RWPE2 (cell line): ENCODE results near the gene CC2D1A.

ENCODE experiments used
- ATAC-seq: fragments of 200-7000 bp; cut with Tn5 transposase; 3 replicates; pipeline ENCODE4 v1.9.1; 2021; ENCODE audit warnings: low read depth
- DNase-seq: peaks from one replicate; pipeline ENCODE4 v3.0.0-alpha.2; 2020; ENCODE audit warnings: low spot score
- H3K27ac ChIP-seq: fragments of 450-650 bp; 2 replicates; pipeline ENCODE4 v1.5.1; 2017; ENCODE audit warnings: mild to moderate bottlenecking; ENCODE audit not compliant: poor library complexity, severe bottlenecking
- H3K27me3 ChIP-seq: fragments of 250-450 bp; sonication (Bioruptor Pico); 2 replicates; pipeline ENCODE4 v1.5.1; 2021; ENCODE audit warnings: mild to moderate bottlenecking, moderate library complexity; ENCODE audit not compliant: insufficient read depth, poor library complexity, severe bottlenecking
- H3K36me3 ChIP-seq: fragments of 250-450 bp; sonication (Bioruptor Pico); 2 replicates; pipeline ENCODE4 v1.5.1; 2020; ENCODE audit warnings: low read depth, mild to moderate bottlenecking, moderate library complexity
- H3K4me1 ChIP-seq: fragments of 250-450 bp; sonication (Bioruptor Pico); 2 replicates; pipeline ENCODE4 v1.5.1; 2021; ENCODE audit warnings: mild to moderate bottlenecking, moderate library complexity; ENCODE audit not compliant: insufficient read depth, poor library complexity, severe bottlenecking
- H3K4me3 ChIP-seq: fragments of 250-450 bp; sonication (Bioruptor Pico); 2 replicates; pipeline ENCODE4 v1.5.1; 2021; ENCODE audit warnings: mild to moderate bottlenecking, moderate library complexity; ENCODE audit not compliant: severe bottlenecking
- H3K9me3 ChIP-seq: fragments of 250-450 bp; sonication (Bioruptor Pico); 2 replicates; pipeline ENCODE4 v1.5.1; 2021; ENCODE audit warnings: mild to moderate bottlenecking, moderate library complexity; ENCODE audit not compliant: severe bottlenecking
- CTCF ChIP-seq: fragments of 450-650 bp; IDR thresholded peaks from one replicate; pipeline ENCODE4 v1.5.1; 2017; ENCODE audit warnings: mild to moderate bottlenecking, moderate library complexity; ENCODE audit not compliant: poor library complexity, severe bottlenecking

Gene CC2D1A

GRCh38 chr19:13906521-13906904 is 512 bp downstream of the CC2D1A start:
- H3K4me3 ChIP-seq: peak overlapping the region; percentile 62
- H3K27ac ChIP-seq: peak overlapping the region; percentile 43
- TF ChIP-seq CTCF: no peak
- H3K9me3 ChIP-seq: no peaks in the 10 kb centered on the region
- H3K4me1 ChIP-seq: no peaks in the 10 kb centered on the region
- H3K27me3 ChIP-seq: no peaks in the 10 kb centered on the region
- DNase-seq (no peak), ATAC-seq (peak; percentile 62)
- peaks cover 14% of the 10 kb centered on the region for H3K36me3 ChIP-seq

- no peak for DNase-seq
- TF ChIP-seq CTCF: no peak
- Histone ChIP-seq H3K4me1 (no peaks in the 10 kb centered on the region), H3K27me3 (no peaks in the 10 kb centered on the region), H3K9me3 (no peaks in the 10 kb centered on the region), H3K4me3 (peak overlapping the region; percentile 62), H3K36me3 (peaks cover 16% of the 10 kb centered on the region), H3K27ac (peak overlapping the region; percentile 43)
- ATAC-seq: no peak
Observed at GRCh38 chr19:13906910-13907309, 909 bp downstream of the CC2D1A start.

GRCh38 chr19:13908674-13909073 is 2.7 kb downstream of the CC2D1A start:
- no peak overlapping the region for H3K27ac ChIP-seq
- H3K36me3 ChIP-seq: peaks cover 34% of the 10 kb centered on the region
- ATAC-seq (no peak), DNase-seq (no peak)
- TF ChIP-seq CTCF: no peak
- H3K27me3 ChIP-seq: no peaks in the 10 kb centered on the region
- H3K9me3 ChIP-seq: no peaks in the 10 kb centered on the region
- H3K4me1 ChIP-seq: no peaks in the 10 kb centered on the region
- no peak overlapping the region for H3K4me3 ChIP-seq

- no peak overlapping the region for H3K4me3 ChIP-seq
- H3K4me1 ChIP-seq: no peaks in the 10 kb centered on the region
- DNase-seq: no peak
Observed at GRCh38 chr19:13909430-13909829, 3.4 kb downstream of the CC2D1A start.

More at GRCh38 chr19:13909430-13909829, 3.4 kb downstream of the CC2D1A start:
- peaks cover 40% of the 10 kb centered on the region for H3K36me3 ChIP-seq
- TF ChIP-seq CTCF: no peak
- ATAC-seq: no peak
- H3K27ac ChIP-seq: no peak overlapping the region
- no peaks in the 10 kb centered on the region for H3K27me3 ChIP-seq
- H3K9me3 ChIP-seq: no peaks in the 10 kb centered on the region
